ENCODE measurements around the gene CNTNAP4. TPM values are rescaled to one million over a fixed set of nuclear protein-coding genes. Genes with fewer than 3 reads are reported as not detected.

CNTNAP4 gene
- total and polyA plus RNA-seq, 9 donors, result 7.1 to 16.0 (median 9.0) TPM

DNA sequence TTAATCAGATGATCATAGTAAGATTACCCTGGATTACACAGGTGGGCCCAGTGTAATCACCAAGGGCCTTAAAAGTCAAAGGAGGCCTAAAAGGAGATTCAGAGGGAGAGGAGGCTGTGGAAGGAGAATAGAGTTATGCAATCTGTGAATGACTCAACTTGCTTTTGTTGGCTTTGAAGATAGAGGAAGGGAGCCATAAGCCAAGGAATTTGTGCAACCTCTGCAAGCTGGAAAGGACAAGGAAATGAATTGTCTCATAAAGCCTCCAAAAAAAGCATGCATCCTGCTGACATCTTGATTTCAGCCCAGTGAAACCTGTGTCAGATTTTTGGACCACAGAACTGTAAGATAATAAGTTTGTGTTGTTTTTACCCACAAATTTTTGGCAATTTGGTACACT lies 109.6 kb downstream of the CNTNAP4 start:
- no peak overlapping the region for H3K4me3 ChIP-seq (ENCODE audit: low read length)
- no peaks in the 10 kb centered on the region for H3K27me3 ChIP-seq (ENCODE audit: control insufficient read depth, insufficient read depth, low read length)
- no peaks in the 10 kb centered on the region for H3K36me3 ChIP-seq (ENCODE audit: control insufficient read depth, insufficient read depth, low read length)
- H3K27ac ChIP-seq (ENCODE audit: low read length), result no peak overlapping the region
- DNase-seq, result peak; percentile 4
- H3K9me3 ChIP-seq (replicated peaks; ENCODE audit: control insufficient read depth, low read depth, low read length), result no peaks in the 10 kb centered on the region
- no peaks in the 10 kb centered on the region for H3K4me1 ChIP-seq (ENCODE audit: control insufficient read depth, insufficient read depth, low read length)

DNA sequence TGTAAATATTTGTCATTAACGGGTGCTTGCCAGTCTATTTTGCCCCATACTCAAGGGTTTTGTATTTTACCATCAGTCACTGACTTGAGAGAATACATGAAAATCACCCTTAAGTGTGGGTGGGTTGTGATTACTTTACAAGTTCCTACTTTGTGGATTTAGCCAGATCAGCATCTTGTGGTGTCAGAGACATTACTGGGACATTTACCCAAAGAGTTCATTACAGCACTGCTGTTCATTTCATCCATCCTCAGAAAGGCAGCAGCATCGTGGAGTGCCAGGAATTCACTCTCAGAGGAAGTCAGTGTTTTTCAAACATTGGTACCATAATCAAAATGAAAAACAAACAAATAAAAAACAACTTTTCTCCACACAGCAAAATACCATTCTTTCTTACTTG lies 110.8 kb downstream of the CNTNAP4 start:
- Histone ChIP-seq H3K27ac (ENCODE audit: low read length) (no peak overlapping the region), H3K36me3 (ENCODE audit: control insufficient read depth, insufficient read depth, low read length) (no peaks in the 10 kb centered on the region), H3K9me3 (replicated peaks; ENCODE audit: control insufficient read depth, low read depth, low read length) (no peaks in the 10 kb centered on the region), H3K4me3 (ENCODE audit: low read length) (no peak overlapping the region), H3K27me3 (ENCODE audit: control insufficient read depth, insufficient read depth, low read length) (no peaks in the 10 kb centered on the region), H3K4me1 (ENCODE audit: control insufficient read depth, insufficient read depth, low read length) (no peaks in the 10 kb centered on the region)
- 0% methylated on average over 1 of the region's 2 CpGs for WGBS (ENCODE audit: insufficient coverage)
- DNase-seq, result no peak

DNA sequence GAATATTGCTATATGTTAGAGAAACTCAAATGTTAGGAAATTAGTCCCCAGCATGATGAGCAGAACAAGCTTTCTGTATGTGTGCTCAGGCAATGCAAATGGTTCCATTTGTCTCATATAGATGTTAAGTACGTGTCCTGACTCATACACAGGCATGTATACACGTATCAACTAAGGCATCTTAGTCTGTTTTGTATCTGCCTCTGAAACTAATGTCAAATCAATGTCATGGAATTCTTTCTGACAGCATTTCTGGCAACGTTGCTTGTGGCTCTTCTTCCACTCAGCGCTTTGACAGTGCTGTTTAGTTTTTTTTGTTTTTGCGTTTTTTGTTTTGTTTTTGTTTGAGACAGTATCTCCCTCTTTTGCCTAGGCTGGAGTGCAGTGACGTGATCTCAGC lies 111.9 kb downstream of the CNTNAP4 start:
- no peak overlapping the region for H3K4me3 ChIP-seq (ENCODE audit: low read length)
- no peak overlapping the region for H3K27ac ChIP-seq (ENCODE audit: low read length)
- WGBS (ENCODE audit: insufficient coverage), result no CpG with 5 or more reads among the region's 6 CpGs
- DNase-seq, result no peak
- H3K4me1 ChIP-seq (ENCODE audit: control insufficient read depth, insufficient read depth, low read length), result no peaks in the 10 kb centered on the region
- H3K36me3 ChIP-seq (ENCODE audit: control insufficient read depth, insufficient read depth, low read length), result no peaks in the 10 kb centered on the region
- H3K9me3 ChIP-seq (replicated peaks; ENCODE audit: control insufficient read depth, low read depth, low read length), result no peaks in the 10 kb centered on the region
- H3K27me3 ChIP-seq (ENCODE audit: control insufficient read depth, insufficient read depth, low read length), result no peaks in the 10 kb centered on the region

DNA sequence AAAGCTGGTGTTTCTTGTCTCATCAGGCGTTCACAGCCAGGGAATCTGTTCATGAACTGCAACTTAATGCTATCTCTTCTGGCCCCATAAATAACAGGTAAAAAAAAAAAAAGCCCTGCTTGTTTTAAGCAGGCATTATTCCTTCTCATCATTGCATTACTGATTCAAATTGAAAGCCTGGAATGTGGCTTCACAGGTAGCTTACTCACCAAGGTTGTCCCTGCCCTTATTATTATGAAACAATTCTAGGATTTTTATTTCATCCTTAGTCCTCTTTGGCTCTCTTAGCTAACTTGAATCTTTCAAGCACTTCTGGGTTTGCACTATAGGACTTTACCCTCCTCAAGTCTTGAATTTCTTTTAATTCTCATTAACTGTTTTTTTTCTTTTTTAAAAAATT lies 113.3 kb downstream of the CNTNAP4 start:
- Histone ChIP-seq H3K27ac (ENCODE audit: low read length) (no peak overlapping the region), H3K4me1 (ENCODE audit: control insufficient read depth, insufficient read depth, low read length) (no peaks in the 10 kb centered on the region), H3K27me3 (ENCODE audit: control insufficient read depth, insufficient read depth, low read length) (no peaks in the 10 kb centered on the region), H3K36me3 (ENCODE audit: control insufficient read depth, insufficient read depth, low read length) (no peaks in the 10 kb centered on the region), H3K4me3 (ENCODE audit: low read length) (no peak overlapping the region), H3K9me3 (replicated peaks; ENCODE audit: control insufficient read depth, low read depth, low read length) (no peaks in the 10 kb centered on the region)
- DNase-seq, result no peak
- 67% methylated on average over 1 of the region's 1 CpG for WGBS (ENCODE audit: insufficient coverage)

GRCh38 chr16:76396977-76397376 lies 119.8 kb downstream of the CNTNAP4 start:
- Histone ChIP-seq H3K27ac (ENCODE audit: low read length) (no peak overlapping the region), H3K36me3 (ENCODE audit: control insufficient read depth, insufficient read depth, low read length) (no peaks in the 10 kb centered on the region), H3K4me1 (ENCODE audit: control insufficient read depth, insufficient read depth, low read length) (no peaks in the 10 kb centered on the region), H3K27me3 (ENCODE audit: control insufficient read depth, insufficient read depth, low read length) (no peaks in the 10 kb centered on the region), H3K9me3 (replicated peaks; ENCODE audit: control insufficient read depth, low read depth, low read length) (no peaks in the 10 kb centered on the region), H3K4me3 (ENCODE audit: low read length) (no peak overlapping the region)
- WGBS (ENCODE audit: insufficient coverage), result 50% methylated on average over 3 of the region's 4 CpGs
- DNase-seq, result no peak

GRCh38 chr16:76409706-76410105 lies 132.5 kb downstream of the CNTNAP4 start:
- Histone ChIP-seq H3K27ac (ENCODE audit: low read length) (no peak overlapping the region), H3K4me1 (ENCODE audit: control insufficient read depth, insufficient read depth, low read length) (no peaks in the 10 kb centered on the region)
- no CpG with 5 or more reads among the region's 1 CpG for WGBS (ENCODE audit: insufficient coverage)

DNA sequence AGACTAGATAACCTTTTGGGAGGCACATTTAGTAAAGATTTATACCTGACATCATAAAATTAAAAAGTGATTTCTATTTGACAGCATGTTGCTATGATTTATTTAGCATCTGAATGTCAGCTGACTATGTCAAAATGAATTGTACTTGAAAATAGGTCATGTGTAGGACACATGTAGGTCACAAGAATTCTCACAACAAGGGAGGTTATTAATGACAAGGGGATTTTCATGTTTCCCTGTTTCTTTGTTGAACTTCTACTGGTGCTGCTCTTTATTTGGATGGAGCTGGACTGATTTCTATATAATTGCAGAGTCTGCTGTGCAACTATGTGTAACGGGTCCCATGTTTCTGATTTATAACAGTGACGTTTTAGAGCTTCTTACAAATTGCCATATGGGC lies 144.4 kb downstream of the CNTNAP4 start:
- no peaks in the 10 kb centered on the region for H3K9me3 ChIP-seq (replicated peaks; ENCODE audit: control insufficient read depth, low read depth, low read length)
- H3K27ac ChIP-seq (ENCODE audit: low read length), result no peak overlapping the region
- H3K27me3 ChIP-seq (ENCODE audit: control insufficient read depth, insufficient read depth, low read length), result no peaks in the 10 kb centered on the region
- H3K4me3 ChIP-seq (ENCODE audit: low read length), result no peak overlapping the region
- WGBS (ENCODE audit: insufficient coverage), result no CpG with 5 or more reads among the region's 2 CpGs
- DNase-seq, result no peak
- H3K36me3 ChIP-seq (ENCODE audit: control insufficient read depth, insufficient read depth, low read length), result no peaks in the 10 kb centered on the region
- no peaks in the 10 kb centered on the region for H3K4me1 ChIP-seq (ENCODE audit: control insufficient read depth, insufficient read depth, low read length)

More at GRCh38 chr16:76409706-76410105, 132.5 kb downstream of the CNTNAP4 start:
- no peak for DNase-seq
- H3K27me3 ChIP-seq (ENCODE audit: control insufficient read depth, insufficient read depth, low read length), result no peaks in the 10 kb centered on the region
- H3K4me3 ChIP-seq (ENCODE audit: low read length), result no peak overlapping the region
- H3K36me3 ChIP-seq (ENCODE audit: control insufficient read depth, insufficient read depth, low read length), result no peaks in the 10 kb centered on the region
- H3K9me3 ChIP-seq (replicated peaks; ENCODE audit: control insufficient read depth, low read depth, low read length), result no peaks in the 10 kb centered on the region

DNA sequence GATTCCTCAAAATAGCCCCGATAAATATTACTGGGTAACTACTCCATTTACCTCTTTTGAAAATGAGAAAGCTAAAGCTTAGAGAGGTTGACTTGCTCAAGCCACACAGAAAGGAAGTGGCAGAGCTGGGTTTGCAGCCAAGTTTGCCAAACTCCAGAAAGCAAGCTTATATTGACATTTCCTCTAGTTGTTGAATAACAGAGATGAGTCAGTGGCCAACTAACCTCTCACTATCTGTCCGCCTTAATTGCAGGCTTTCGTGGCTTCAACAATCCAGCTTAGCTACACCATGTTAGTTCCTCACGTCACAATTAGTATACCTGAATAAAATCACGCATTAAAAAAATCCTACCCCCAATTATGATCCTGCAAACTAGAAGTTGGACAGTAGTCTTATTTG lies 151.7 kb downstream of the CNTNAP4 start:
- WGBS (ENCODE audit: insufficient coverage), result 81% methylated on average over 4 of the region's 5 CpGs
- Histone ChIP-seq H3K27ac (ENCODE audit: low read length) (no peak overlapping the region), H3K4me1 (ENCODE audit: control insufficient read depth, insufficient read depth, low read length) (no peaks in the 10 kb centered on the region)

DNA sequence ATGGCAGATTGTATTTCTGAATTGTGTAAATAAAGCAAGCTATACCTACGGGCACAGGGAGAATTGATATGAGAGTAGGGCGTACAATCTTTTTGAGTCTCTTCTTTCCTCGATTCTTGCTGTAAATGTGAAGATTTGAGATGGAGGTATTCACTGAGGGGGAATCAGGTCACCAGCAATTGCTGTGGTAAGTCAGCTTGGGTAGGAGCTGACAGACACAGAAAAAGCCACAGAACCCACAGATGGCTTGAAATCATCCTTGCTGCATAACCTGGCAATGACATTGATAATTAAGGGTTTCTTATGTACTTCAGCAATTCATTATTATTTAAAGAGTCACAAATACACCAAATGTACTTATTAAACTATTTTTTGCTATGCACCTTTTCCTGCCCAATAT lies 164.2 kb downstream of the CNTNAP4 start:
- Histone ChIP-seq H3K27ac (ENCODE audit: low read length) (no peak overlapping the region), H3K4me1 (ENCODE audit: control insufficient read depth, insufficient read depth, low read length) (no peaks in the 10 kb centered on the region), H3K27me3 (ENCODE audit: control insufficient read depth, insufficient read depth, low read length) (no peaks in the 10 kb centered on the region), H3K4me3 (ENCODE audit: low read length) (no peak overlapping the region), H3K36me3 (ENCODE audit: control insufficient read depth, insufficient read depth, low read length) (no peaks in the 10 kb centered on the region), H3K9me3 (replicated peaks; ENCODE audit: control insufficient read depth, low read depth, low read length) (no peaks in the 10 kb centered on the region)
- WGBS (ENCODE audit: insufficient coverage), result 82% methylated on average over 3 of the region's 3 CpGs
- no peak for DNase-seq

More for the DNA sequence above, 151.7 kb downstream of the CNTNAP4 start:
- Histone ChIP-seq H3K27me3 (ENCODE audit: control insufficient read depth, insufficient read depth, low read length) (no peaks in the 10 kb centered on the region), H3K9me3 (replicated peaks; ENCODE audit: control insufficient read depth, low read depth, low read length) (no peaks in the 10 kb centered on the region), H3K4me3 (ENCODE audit: low read length) (no peak overlapping the region), H3K36me3 (ENCODE audit: control insufficient read depth, insufficient read depth, low read length) (no peaks in the 10 kb centered on the region)
- no peak for DNase-seq

- WGBS (ENCODE audit: insufficient coverage), result 40% methylated on average over 3 of the region's 3 CpGs
Measured at GRCh38 chr16:76441876-76442275, 164.7 kb downstream of the CNTNAP4 start.

GRCh38 chr16:76443973-76444372 lies 166.8 kb downstream of the CNTNAP4 start:
- no CpG with 5 or more reads among the region's 1 CpG for WGBS (ENCODE audit: insufficient coverage)

More at GRCh38 chr16:76441876-76442275, 164.7 kb downstream of the CNTNAP4 start:
- Histone ChIP-seq H3K9me3 (replicated peaks; ENCODE audit: control insufficient read depth, low read depth, low read length) (no peaks in the 10 kb centered on the region), H3K4me1 (ENCODE audit: control insufficient read depth, insufficient read depth, low read length) (no peaks in the 10 kb centered on the region), H3K4me3 (ENCODE audit: low read length) (no peak overlapping the region), H3K27me3 (ENCODE audit: control insufficient read depth, insufficient read depth, low read length) (no peaks in the 10 kb centered on the region), H3K36me3 (ENCODE audit: control insufficient read depth, insufficient read depth, low read length) (no peaks in the 10 kb centered on the region), H3K27ac (ENCODE audit: low read length) (no peak overlapping the region)
- DNase-seq, result peak; percentile 7

More at GRCh38 chr16:76443973-76444372, 166.8 kb downstream of the CNTNAP4 start:
- Histone ChIP-seq H3K4me1 (ENCODE audit: control insufficient read depth, insufficient read depth, low read length) (no peaks in the 10 kb centered on the region), H3K27me3 (ENCODE audit: control insufficient read depth, insufficient read depth, low read length) (no peaks in the 10 kb centered on the region), H3K27ac (ENCODE audit: low read length) (no peak overlapping the region), H3K9me3 (replicated peaks; ENCODE audit: control insufficient read depth, low read depth, low read length) (no peaks in the 10 kb centered on the region), H3K4me3 (ENCODE audit: low read length) (no peak overlapping the region), H3K36me3 (ENCODE audit: control insufficient read depth, insufficient read depth, low read length) (no peaks in the 10 kb centered on the region)
- no peak for DNase-seq

Data from muscle of leg (tissue), 11 donors.